ENCODE results near the gene GLRX5.
"Not testable (repeated sequence)": the region's sequence is repeated elsewhere in the genome, so short reads cannot be mapped to it uniquely, and the experiment has no call there.

GLRX5 gene

DNA sequence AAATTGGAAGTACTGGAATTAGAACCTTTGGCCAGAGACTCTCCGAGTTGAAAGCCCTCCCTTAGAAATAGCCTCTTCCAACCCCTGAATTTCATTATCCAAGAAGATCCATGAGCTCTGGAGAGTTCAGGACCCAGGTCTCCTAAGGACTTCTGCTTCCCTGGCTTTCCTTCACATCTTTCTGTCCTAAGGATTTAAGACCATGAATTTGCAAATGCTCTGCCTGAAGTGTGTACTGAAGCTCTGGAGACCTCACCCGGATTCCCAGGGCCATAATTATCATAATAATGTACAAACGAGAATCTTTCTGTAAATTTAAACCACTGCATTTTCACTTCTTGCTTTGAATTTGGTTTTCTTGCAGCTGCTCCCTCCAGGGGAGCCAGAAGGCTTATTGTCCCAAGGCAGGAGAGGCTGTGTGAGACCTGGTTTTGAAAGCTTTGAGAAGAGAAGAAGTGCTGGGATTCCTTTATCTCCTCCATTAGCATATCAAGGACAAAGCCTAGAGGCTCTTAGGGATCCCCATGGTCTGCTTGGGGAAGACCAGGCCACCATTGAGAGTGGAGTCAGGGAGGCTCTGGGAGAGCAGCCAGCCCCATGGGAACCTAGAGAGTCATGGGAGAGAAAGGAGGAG lies 41.1 kb downstream of the GLRX5 start:
- 9% methylated on average over 3 of the region's 3 CpGs for WGBS
- no peaks in the 10 kb centered on the region for H3K9me3 ChIP-seq (ENCODE audit: insufficient read depth, low read depth, low read length)
- H3K9ac ChIP-seq (ENCODE audit: low read depth, low read length), result no peak overlapping the region
- H3K4me1 ChIP-seq (ENCODE audit: insufficient read depth, low read length), result peaks cover 4% of the 10 kb centered on the region; the same call in 1 of the 2 replicates
- H3K4me3 ChIP-seq (ENCODE audit: low read length), result no peak overlapping the region
- H3K36me3 ChIP-seq (ENCODE audit: insufficient read depth, low read length), result no peaks in the 10 kb centered on the region
- H3K27me3 ChIP-seq (ENCODE audit: insufficient read depth, low read length), result peaks cover 25% of the 10 kb centered on the region; the same call in 1 of the 2 replicates
- H3K27ac ChIP-seq (ENCODE audit: low read depth, low read length), result peak overlapping the region; percentile 89; the same call in 1 of the 2 replicates

DNA sequence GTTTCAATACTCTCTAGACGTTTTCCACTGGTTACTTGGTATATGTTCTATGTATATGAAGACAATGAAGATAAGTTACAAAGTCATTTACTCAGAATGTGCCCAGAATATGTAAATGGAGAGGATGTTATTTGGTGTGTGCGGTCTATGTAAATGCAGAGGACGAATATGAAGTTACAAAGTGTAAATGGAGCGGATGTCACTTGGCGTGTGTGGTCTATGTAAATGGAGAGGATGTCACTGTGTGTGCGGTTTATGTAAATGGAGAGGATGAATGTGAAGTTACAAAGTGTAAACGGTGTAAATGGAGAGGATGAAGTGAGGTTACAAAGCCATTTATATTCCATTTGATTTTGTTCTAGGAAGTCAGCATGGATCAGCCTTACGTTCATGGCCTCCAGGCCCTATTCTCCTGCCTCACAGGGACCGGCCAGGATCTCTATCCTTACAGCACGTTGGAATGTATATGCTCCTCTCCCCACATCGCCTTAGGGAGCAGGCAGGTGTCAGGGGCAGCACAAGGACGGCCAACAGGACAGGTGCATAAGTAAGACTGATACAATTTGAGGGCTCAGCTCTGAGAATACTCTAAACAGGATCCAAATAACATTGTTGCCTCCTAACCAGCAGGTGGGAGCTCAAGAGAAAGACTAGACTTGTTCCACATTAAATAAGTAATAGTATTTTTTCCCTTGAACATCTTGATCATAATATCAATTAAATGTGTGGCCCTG lies 42.4 kb downstream of the GLRX5 start:
- Histone ChIP-seq H3K36me3 (ENCODE audit: insufficient read depth, low read length) (no peaks in the 10 kb centered on the region), H3K27me3 (ENCODE audit: insufficient read depth, low read length) (peaks cover 25% of the 10 kb centered on the region; the same call in 1 of the 2 replicates), H3K9me3 (ENCODE audit: insufficient read depth, low read depth, low read length) (no peaks in the 10 kb centered on the region), H3K4me1 (ENCODE audit: insufficient read depth, low read length) (peaks cover 4% of the 10 kb centered on the region; the same call in 1 of the 2 replicates), H3K4me3 (ENCODE audit: low read length) (no peak overlapping the region), H3K9ac (ENCODE audit: low read depth, low read length) (no peak overlapping the region), H3K27ac (ENCODE audit: low read depth, low read length) (peak overlapping the region; percentile 89; the same call in 1 of the 2 replicates)
- WGBS, result 49% methylated on average over 12 of the region's 12 CpGs

DNA sequence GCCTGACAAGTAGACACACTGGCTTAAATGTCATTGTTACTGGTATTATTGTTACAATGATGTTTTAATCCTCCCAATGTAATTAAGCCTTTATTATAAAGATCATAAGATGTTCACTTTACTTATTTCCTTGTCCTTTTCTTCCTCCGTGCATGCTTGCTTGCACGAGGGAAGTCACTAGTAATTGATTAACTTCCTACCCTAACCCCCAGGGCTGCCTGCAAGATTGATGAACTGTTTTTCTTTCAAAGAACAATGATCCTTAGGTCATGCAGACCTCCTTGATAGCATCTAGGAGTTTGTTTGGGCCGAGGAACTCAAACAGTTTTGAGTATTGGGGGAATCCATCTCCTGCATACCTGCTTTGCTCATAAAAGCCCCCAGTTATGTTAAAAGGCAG lies 43.0 kb downstream of the GLRX5 start:
- Histone ChIP-seq H3K4me3 (ENCODE audit: low read length) (no peak overlapping the region), H3K27me3 (ENCODE audit: insufficient read depth, low read length) (peaks cover 25% of the 10 kb centered on the region; the same call in 1 of the 2 replicates), H3K9me3 (ENCODE audit: insufficient read depth, low read depth, low read length) (no peaks in the 10 kb centered on the region), H3K36me3 (ENCODE audit: insufficient read depth, low read length) (no peaks in the 10 kb centered on the region), H3K9ac (ENCODE audit: low read depth, low read length) (no peak overlapping the region), H3K27ac (ENCODE audit: low read depth, low read length) (no peak overlapping the region; the same call in 1 of the 2 replicates), H3K4me1 (ENCODE audit: insufficient read depth, low read length) (peaks cover 4% of the 10 kb centered on the region; the same call in 1 of the 2 replicates)
- 43% methylated on average over 3 of the region's 3 CpGs for WGBS

DNA sequence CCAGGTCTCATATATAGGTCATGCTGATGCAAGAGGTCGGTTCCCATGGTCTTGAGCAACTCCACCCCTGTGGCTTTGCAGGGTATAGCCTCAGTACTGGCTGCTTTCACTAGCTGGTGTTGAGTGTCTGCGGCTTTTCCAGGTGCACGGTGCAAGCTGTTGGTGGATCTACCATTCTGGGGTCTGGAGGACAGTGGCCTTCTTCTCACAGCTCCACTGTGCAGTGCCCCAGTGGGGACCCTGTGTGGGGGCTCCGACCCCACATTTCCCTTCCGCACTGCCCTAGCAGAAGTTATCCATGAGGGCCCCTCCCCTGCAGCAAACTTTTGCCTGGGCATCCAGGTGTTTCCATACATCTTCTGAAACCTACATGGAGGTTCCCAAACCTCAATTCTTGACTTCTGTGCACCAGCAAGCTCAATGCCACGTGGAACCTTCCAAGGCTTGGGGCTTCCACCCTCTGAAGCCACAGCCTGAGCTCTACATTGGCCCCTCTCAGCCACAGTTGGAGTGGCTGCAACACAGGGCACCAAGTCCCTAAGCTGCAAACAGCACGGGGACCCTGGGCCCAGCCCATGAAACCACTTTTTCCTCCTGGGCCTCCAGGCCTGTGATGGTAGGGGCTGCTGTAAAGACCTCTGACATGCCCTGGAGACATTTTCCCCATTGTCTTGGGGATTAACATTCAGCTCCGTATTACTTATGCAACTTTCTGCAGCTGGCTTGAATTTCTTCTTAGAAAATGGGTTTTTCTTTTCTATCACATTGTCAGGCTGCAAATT lies 49.2 kb downstream of the GLRX5 start:
- not testable (repeated sequence) for H3K27ac ChIP-seq (ENCODE audit: low read depth, low read length); H3K4me1 ChIP-seq (ENCODE audit: insufficient read depth, low read length); H3K9ac ChIP-seq (ENCODE audit: low read depth, low read length); H3K36me3 ChIP-seq (ENCODE audit: insufficient read depth, low read length); H3K27me3 ChIP-seq (ENCODE audit: insufficient read depth, low read length); H3K4me3 ChIP-seq (ENCODE audit: low read length)
- 95% methylated on average over 8 of the region's 8 CpGs for WGBS
- peaks cover 11% of the 10 kb centered on the region for H3K9me3 ChIP-seq (ENCODE audit: insufficient read depth, low read depth, low read length)

GRCh38 chr14:95585953-95586620 lies 51.2 kb downstream of the GLRX5 start:
- Histone ChIP-seq H3K27me3 (ENCODE audit: insufficient read depth, low read length) (no peaks in the 10 kb centered on the region; the same call in 1 of the 2 replicates), H3K27ac (ENCODE audit: low read depth, low read length) (no peak overlapping the region), H3K4me3 (ENCODE audit: low read length) (no peak overlapping the region), H3K4me1 (ENCODE audit: insufficient read depth, low read length) (no peaks in the 10 kb centered on the region), H3K36me3 (ENCODE audit: insufficient read depth, low read length) (no peaks in the 10 kb centered on the region), H3K9me3 (ENCODE audit: insufficient read depth, low read depth, low read length) (peaks cover 11% of the 10 kb centered on the region), H3K9ac (ENCODE audit: low read depth, low read length) (no peak overlapping the region)
- 96% methylated on average over 5 of the region's 6 CpGs for WGBS

DNA sequence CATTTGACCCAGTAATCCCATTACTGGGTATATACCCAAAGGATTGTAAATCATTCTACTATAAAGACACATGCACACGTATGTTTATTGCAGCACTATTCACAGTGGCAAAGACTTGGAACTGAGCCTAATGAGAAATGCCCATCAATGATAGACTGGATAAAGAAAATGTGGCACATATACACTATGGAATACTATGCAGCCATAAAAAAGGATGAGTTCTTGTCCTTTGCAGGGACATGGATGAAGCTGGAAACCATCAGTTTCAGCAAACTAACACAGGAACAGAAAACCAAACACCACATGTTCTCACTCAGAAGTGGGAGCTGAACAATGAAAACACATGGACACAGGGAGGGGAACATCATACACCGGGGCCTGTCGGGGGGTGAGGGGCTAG lies 56.3 kb downstream of the GLRX5 start:
- not testable (repeated sequence) for H3K9me3 ChIP-seq (ENCODE audit: insufficient read depth, low read depth, low read length); H3K27ac ChIP-seq (ENCODE audit: low read depth, low read length); H3K9ac ChIP-seq (ENCODE audit: low read depth, low read length); H3K4me3 ChIP-seq (ENCODE audit: low read length); H3K36me3 ChIP-seq (ENCODE audit: insufficient read depth, low read length); H3K27me3 ChIP-seq (ENCODE audit: insufficient read depth, low read length); H3K4me1 ChIP-seq (ENCODE audit: insufficient read depth, low read length)
- 100% methylated on average over 2 of the region's 3 CpGs for WGBS

All from HUES64 (cell line).